Measurements from ENCODE around the gene TPSB2. TPM values are rescaled to one million over a fixed set of nuclear protein-coding genes. Genes with fewer than 3 reads are reported as not detected.
"Not testable (repeated sequence)": the region's sequence is repeated elsewhere in the genome, so short reads cannot be mapped to it uniquely, and the experiment has no call there.

The TPSB2 gene
- total RNA-seq, 4 donors from 2014 or later = 14.9 to 89.7 (median 50.4) TPM

GRCh38 chr16:1275791-1276579, 46.0 kb upstream of the TPSB2 start:
- no peak overlapping the region for H3K4me3 ChIP-seq
- DNase-seq = no peak
- H3K9me3 ChIP-seq = no peaks in the 10 kb centered on the region
- H3K36me3 ChIP-seq = no peaks in the 10 kb centered on the region
- H3K27ac ChIP-seq = no peak overlapping the region
- no peaks in the 10 kb centered on the region for H3K27me3 ChIP-seq
- no peak for TF ChIP-seq CTCF (IDR thresholded peaks at IDR 0.05)
- no peak for TF ChIP-seq POLR2A (IDR thresholded peaks at IDR 0.05)
- H3K4me1 ChIP-seq = peaks cover 0 to 12% (median 4%) of the 10 kb centered on the region in 4 donors

GRCh38 chr16:1274767-1275166, 44.8 kb upstream of the TPSB2 start:
- DNase-seq = no peak
- Histone ChIP-seq H3K4me1 (peaks cover 0 to 12% (median 4%) of the 10 kb centered on the region in 4 donors), H3K27ac (no peak overlapping the region), H3K36me3 (no peaks in the 10 kb centered on the region), H3K27me3 (no peaks in the 10 kb centered on the region), H3K4me3 (no peak overlapping the region), H3K9me3 (no peaks in the 10 kb centered on the region)
- no peak for TF ChIP-seq POLR2A (IDR thresholded peaks at IDR 0.05)
- no peak for TF ChIP-seq CTCF (IDR thresholded peaks at IDR 0.05)

GRCh38 chr16:1273816-1274215, 43.8 kb upstream of the TPSB2 start:
- Histone ChIP-seq H3K27ac (no peak overlapping the region), H3K4me3 (no peak overlapping the region), H3K36me3 (no peaks in the 10 kb centered on the region), H3K9me3 (no peaks in the 10 kb centered on the region), H3K4me1 (peaks cover 0 to 12% (median 4%) of the 10 kb centered on the region in 4 donors), H3K27me3 (no peaks in the 10 kb centered on the region)
- no peak for DNase-seq
- TF ChIP-seq POLR2A (IDR thresholded peaks at IDR 0.05) (no peak), CTCF (IDR thresholded peaks at IDR 0.05) (no peak)

GRCh38 chr16:1272453-1273198, 42.6 kb upstream of the TPSB2 start:
- no peak overlapping the region for H3K4me3 ChIP-seq
- no peak for DNase-seq
- H3K27me3 ChIP-seq = no peaks in the 10 kb centered on the region
- no peaks in the 10 kb centered on the region for H3K9me3 ChIP-seq
- no peak overlapping the region for H3K27ac ChIP-seq
- H3K36me3 ChIP-seq = no peaks in the 10 kb centered on the region
- H3K4me1 ChIP-seq = peaks cover 0 to 12% (median 4%) of the 10 kb centered on the region in 4 donors
- TF ChIP-seq CTCF (IDR thresholded peaks at IDR 0.05) (no peak), POLR2A (IDR thresholded peaks at IDR 0.05) (no peak)

- not testable (repeated sequence) for H3K36me3 ChIP-seq, H3K9me3 ChIP-seq, H3K4me3 ChIP-seq, H3K27me3 ChIP-seq, H3K27ac ChIP-seq
- peaks cover 0 to 12% (median 4%) of the 10 kb centered on the region in 4 donors for H3K4me1 ChIP-seq
- DNase-seq = peak in 2 of 3 donors; percentile 60 to 74
Observed at GRCh38 chr16:1271724-1272413, 41.9 kb upstream of the TPSB2 start.

GRCh38 chr16:1271380-1271723, 41.4 kb upstream of the TPSB2 start:
- no peak for DNase-seq
- TF ChIP-seq CTCF (IDR thresholded peaks at IDR 0.05) (no peak), POLR2A (IDR thresholded peaks at IDR 0.05) (no peak)
- H3K27me3 ChIP-seq = no peaks in the 10 kb centered on the region
- H3K27ac ChIP-seq = no peak overlapping the region
- H3K36me3 ChIP-seq = no peaks in the 10 kb centered on the region
- no peak overlapping the region for H3K4me3 ChIP-seq
- peaks cover 0 to 12% (median 4%) of the 10 kb centered on the region in 4 donors for H3K4me1 ChIP-seq
- H3K9me3 ChIP-seq = no peaks in the 10 kb centered on the region

- H3K27ac ChIP-seq, H3K4me3 ChIP-seq, H3K36me3 ChIP-seq, H3K27me3 ChIP-seq, H3K9me3 ChIP-seq, DNase-seq: not testable (repeated sequence)
- H3K4me1 ChIP-seq = peaks cover 0 to 12% (median 4%) of the 10 kb centered on the region in 4 donors
Observed at GRCh38 chr16:1269418-1269817, 39.4 kb upstream of the TPSB2 start.
